ENCODE measurements around the gene TRMT10C.
A peak's percentile ranks its signal among the peaks of the same experiment; 100 is the strongest.
"Not testable (repeated sequence)": the region's sequence is repeated elsewhere in the genome, so short reads cannot be mapped to it uniquely, and the experiment has no call there.

Gene TRMT10C

DNA sequence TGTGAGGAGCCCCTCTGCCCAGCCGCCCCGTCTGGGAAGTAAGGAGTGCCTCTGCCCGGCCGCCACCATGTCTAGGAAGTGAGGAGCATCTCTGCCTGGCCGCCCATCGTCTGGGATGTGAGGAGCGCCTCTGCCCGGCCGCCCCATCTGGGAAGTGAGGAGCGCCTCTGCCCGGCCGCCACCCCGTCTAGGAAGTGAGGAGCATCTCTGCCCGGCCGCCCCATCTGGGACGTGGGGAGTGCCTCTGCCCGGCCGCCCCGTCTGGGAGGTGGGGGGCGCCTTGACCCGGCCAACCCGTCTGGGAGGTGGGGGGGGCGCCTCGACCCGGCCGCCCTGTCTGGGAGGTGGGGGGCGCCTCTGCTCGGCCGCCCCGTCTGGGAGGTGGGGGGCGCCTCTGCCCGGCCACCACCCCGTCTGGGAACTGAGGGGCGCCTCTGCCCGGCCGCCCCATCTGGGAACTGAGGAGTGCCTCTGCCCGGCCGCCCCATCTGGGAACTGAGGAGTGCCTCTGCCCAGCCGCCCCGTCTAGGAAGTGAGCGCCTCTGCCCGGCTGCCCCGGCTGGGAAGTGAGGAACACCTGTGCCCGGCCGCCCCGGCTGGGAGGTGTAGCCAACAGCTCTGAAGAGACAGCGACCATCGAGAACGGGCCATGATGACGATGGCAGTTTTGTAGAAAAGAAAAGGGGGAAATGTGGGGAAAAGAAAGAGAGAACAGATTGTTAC, 10.1 kb upstream of the TRMT10C start:
- not testable (repeated sequence) for H3K27ac ChIP-seq (ENCODE audit: low read length); H3K36me3 ChIP-seq (ENCODE audit: control insufficient read depth, low read depth, low read length); H3K9me3 ChIP-seq (ENCODE audit: control insufficient read depth, low read depth, low read length); H3K4me3 ChIP-seq (ENCODE audit: low read length); H3K27me3 ChIP-seq (ENCODE audit: control insufficient read depth, insufficient read depth, low read length); H3K9ac ChIP-seq (ENCODE audit: low read length)
- peaks cover 12% of the 10 kb centered on the region for H3K4me1 ChIP-seq (ENCODE audit: control insufficient read depth, low read depth, low read length)

DNA sequence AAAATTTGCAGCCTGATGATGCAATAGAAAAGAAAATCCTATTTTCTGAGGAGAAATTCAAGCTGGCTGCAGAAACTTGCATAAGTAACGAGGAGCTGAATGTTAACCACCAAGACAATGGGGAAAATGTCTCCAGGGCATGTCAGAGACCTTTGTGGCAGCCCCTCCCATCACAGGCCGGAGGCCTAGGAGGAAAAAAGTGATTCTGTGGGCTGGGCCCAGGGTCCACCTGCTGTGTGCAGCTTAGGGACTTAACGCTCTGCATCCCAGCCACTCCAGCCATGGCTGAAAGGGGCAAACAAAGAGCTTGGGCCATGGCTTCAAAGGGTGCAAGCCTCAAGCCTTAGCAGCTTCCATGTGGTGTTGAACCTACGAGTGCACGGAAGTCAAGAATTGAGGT, 8.3 kb upstream of the TRMT10C start:
- H3K9ac ChIP-seq (ENCODE audit: low read length); H3K27me3 ChIP-seq (ENCODE audit: control insufficient read depth, insufficient read depth, low read length); H3K36me3 ChIP-seq (ENCODE audit: control insufficient read depth, low read depth, low read length); H3K27ac ChIP-seq (ENCODE audit: low read length); H3K4me3 ChIP-seq (ENCODE audit: low read length); H3K9me3 ChIP-seq (ENCODE audit: control insufficient read depth, low read depth, low read length): not testable (repeated sequence)
- peaks cover 14% of the 10 kb centered on the region for H3K4me1 ChIP-seq (ENCODE audit: control insufficient read depth, low read depth, low read length)

DNA sequence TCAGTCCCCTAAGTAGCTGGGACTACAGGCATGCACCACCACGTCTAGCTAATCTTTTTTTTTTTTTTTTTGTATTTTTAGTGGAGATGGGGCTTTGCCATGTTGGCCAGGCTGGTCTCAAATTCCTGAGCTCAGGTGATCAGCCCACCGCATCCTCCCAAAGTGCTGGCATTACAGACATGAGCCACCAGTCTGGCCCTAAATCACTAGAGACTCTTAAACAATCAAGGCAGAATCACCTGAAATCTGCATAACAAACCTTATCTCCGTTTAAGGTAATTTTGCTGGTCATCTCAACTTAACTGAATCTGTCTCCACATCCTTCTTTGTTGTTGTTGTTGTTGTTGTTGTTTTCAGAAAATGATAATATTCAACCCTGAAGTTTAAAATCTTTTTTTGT, 5.6 kb upstream of the TRMT10C start:
- Histone ChIP-seq H3K9ac (ENCODE audit: low read length) (no peak overlapping the region), H3K27me3 (ENCODE audit: control insufficient read depth, insufficient read depth, low read length) (peaks cover 4% of the 10 kb centered on the region), H3K4me3 (ENCODE audit: low read length) (no peak overlapping the region), H3K36me3 (ENCODE audit: control insufficient read depth, low read depth, low read length) (no peaks in the 10 kb centered on the region), H3K9me3 (ENCODE audit: control insufficient read depth, low read depth, low read length) (no peaks in the 10 kb centered on the region), H3K4me1 (ENCODE audit: control insufficient read depth, low read depth, low read length) (peaks cover 9% of the 10 kb centered on the region), H3K27ac (ENCODE audit: low read length) (no peak overlapping the region)

DNA sequence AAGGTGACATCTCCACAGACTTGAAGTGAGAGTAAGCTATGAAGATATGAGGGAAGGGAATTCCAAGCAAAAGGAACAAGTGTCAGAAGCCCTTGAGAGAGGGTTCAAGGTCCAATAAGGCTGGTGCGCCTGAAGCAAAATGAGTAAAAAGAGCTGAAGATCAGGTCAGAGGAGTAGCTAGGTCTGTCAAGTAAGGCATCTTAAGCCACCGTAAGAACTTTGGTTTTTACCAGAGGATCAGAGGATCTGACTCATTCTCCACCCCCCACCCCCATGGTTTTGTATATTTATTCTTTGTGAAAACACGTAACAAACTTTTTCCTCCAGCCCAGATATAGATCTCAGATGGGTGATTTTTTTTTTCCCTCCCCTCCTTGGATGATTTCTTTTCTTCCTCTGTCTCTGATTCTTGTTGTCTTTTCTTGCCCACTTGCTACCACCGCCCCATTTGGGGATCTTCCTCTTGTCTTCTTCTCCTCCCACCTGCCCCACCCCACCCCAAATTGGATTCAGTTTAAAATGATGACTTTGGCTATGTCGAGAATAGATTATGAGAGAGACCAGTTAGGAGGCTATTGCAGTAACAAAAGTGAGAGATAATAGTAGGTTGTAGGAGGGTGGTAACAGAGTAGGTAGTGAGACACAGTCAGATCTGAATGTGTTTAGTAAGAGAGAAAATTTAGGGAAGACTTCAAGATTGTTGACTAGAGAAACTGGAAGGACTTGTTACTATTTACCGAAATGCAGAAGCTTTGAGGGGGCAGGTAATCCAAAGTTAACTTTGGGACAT, 6.1 kb downstream of the TRMT10C start:
- Histone ChIP-seq H3K9me3 (ENCODE audit: control insufficient read depth, low read depth, low read length) (no peaks in the 10 kb centered on the region), H3K27me3 (ENCODE audit: control insufficient read depth, insufficient read depth, low read length) (no peaks in the 10 kb centered on the region), H3K9ac (ENCODE audit: low read length) (no peak overlapping the region), H3K27ac (ENCODE audit: low read length) (no peak overlapping the region), H3K36me3 (ENCODE audit: control insufficient read depth, low read depth, low read length) (peaks cover 29% of the 10 kb centered on the region), H3K4me1 (ENCODE audit: control insufficient read depth, low read depth, low read length) (peaks cover 4% of the 10 kb centered on the region), H3K4me3 (ENCODE audit: low read length) (no peak overlapping the region)

DNA sequence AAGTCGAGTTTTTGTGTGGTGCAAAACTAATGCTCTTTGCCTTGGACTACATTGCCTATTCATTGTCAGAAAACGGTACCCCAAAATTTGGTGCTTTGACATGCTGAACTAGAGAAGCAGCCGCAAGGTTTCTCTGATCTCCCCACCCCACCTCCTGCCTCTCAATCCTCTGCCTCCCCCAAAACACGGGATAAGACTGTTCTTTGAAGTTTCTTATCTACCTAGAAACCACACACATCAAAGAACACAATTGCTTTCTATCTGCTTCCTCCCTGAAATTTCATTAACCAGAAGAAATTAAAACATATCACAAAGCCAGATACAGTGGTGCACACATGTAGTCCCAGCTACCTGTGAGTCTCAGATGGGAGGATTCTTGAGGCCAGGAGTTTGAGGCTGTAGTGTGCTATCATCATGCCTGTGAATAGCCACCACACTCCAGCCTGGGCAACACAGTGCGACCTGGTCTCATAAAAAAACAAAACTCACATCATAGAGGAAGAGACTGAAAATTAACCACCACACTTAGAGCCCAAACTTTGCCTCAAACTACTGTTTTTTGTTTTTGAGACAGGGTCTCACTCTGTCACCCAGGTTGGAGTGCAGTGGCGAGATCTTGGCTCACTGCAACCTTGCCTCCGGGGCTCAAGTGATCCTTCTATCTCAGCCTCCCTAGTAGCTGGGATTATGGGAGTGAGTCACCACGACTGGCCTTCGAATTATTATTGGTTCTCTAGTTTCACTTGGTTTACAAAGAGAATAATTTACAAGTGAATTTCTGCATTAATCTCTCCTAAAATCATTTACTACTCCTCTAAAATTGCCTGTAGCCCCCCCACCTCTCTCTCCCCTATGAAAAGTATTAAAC, 9.6 kb downstream of the TRMT10C start:
- Histone ChIP-seq H3K27ac (ENCODE audit: low read length) (no peak overlapping the region), H3K36me3 (ENCODE audit: control insufficient read depth, low read depth, low read length) (peaks cover 10% of the 10 kb centered on the region)

DNA sequence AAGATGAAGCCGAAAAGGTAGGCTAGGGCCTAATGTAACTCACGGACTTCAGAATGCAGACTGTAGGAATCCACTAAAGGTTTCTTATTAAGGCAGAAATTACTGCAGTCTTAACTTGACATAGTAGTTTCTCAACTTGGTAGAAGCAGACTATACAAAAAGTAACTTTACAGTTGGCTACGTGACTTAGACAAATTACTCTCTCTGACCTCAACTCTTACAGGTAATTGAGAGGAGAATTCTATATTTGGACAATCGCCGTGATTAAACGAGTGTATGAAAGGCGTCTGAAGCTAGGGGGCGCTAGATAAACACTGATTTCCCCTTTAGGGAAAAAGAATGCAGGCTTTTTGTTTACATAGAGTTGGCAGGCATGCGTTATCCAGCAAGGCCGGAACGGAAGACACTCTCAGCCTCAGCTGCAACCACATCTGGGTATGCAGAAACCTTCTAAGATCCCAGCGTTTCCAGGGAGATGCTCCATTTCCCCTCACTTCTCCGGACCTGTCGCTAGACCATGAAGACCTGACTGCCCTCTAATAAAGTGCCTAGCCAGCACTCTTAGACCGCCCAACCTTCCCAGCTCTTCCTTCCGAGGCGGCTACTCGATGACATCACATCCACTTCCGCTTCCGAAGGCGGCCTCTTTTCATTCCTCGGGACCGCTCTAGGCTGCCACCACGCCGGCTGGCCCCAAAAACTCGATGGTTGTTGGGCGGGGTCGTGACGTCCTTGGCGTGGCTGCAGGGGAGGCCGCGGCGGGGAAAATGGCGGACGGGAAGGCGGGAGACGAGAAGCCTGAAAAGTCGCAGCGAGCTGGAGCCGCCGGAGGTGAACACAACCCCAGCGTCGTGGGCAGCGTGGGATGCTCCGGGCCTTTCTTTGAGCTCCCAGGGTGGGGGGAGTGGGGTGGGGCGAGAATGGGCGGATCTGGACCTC, 12.1 kb downstream of the TRMT10C start, which contains the start of gene PCNP:
PCNP (plus strand) TSS at position 732 of the 939 bp plus-strand sequence; CDS start at position 768, 36 bp downstream.
- Histone ChIP-seq H3K9me3 (ENCODE audit: control insufficient read depth, low read depth, low read length) (no peaks in the 10 kb centered on the region), H3K9ac (ENCODE audit: low read length) (peak within 1 kb of the TSS; percentile 98), H3K4me1 (ENCODE audit: control insufficient read depth, low read depth, low read length) (peaks cover 12% of the 10 kb centered on the region), H3K27me3 (ENCODE audit: control insufficient read depth, insufficient read depth, low read length) (no peaks in the 10 kb centered on the region), H3K4me3 (ENCODE audit: low read length) (peak within 1 kb of the TSS; percentile 92), H3K27ac (ENCODE audit: low read length) (peak within 1 kb of the TSS; percentile 76), H3K36me3 (ENCODE audit: control insufficient read depth, low read depth, low read length) (peaks cover 7% of the 10 kb centered on the region)

More for the DNA sequence above, 9.6 kb downstream of the TRMT10C start:
- Histone ChIP-seq H3K9ac (ENCODE audit: low read length) (no peak overlapping the region), H3K4me1 (ENCODE audit: control insufficient read depth, low read depth, low read length) (peaks cover 12% of the 10 kb centered on the region), H3K9me3 (ENCODE audit: control insufficient read depth, low read depth, low read length) (no peaks in the 10 kb centered on the region), H3K4me3 (ENCODE audit: low read length) (no peak overlapping the region), H3K27me3 (ENCODE audit: control insufficient read depth, insufficient read depth, low read length) (no peaks in the 10 kb centered on the region)

DNA sequence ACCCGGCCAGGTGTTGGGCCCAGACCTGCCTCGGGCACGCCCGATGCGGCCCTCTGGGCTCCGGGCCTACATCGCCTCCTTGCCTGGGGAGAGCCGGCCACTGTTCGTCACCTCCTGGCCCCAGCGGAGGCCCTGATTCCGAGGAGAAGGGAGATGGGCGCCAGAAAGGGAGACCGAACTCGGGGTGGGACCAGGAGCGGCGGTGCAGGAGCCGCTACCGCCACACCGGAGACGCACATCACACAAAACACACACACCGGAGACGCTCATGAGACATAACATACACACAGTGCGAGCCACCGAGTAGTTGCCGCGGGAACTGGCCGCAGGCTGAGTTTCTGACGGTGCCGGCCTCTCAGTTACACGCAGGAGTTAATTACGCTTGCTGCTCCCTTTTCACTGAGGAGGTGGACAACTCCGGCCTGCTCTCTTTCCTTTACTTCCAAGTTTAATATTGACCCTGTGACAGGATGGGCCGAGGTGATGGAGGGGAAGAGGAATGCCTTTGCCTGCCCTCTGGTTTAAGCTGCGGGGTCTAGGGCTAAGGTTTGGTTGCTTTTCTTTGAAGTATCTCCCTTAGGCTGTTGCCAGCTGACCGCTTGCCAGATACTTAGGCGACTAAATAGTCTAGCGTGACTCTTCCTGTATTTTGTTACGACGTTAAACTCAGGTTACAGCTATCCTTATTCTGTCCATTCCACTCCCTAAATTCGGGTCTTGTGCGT, 12.9 kb downstream of the TRMT10C start:
- Histone ChIP-seq H3K27me3 (ENCODE audit: control insufficient read depth, insufficient read depth, low read length) (no peaks in the 10 kb centered on the region), H3K9ac (ENCODE audit: low read length) (peak overlapping the region; percentile 98), H3K9me3 (ENCODE audit: control insufficient read depth, low read depth, low read length) (no peaks in the 10 kb centered on the region), H3K36me3 (ENCODE audit: control insufficient read depth, low read depth, low read length) (peaks cover 12% of the 10 kb centered on the region), H3K4me1 (ENCODE audit: control insufficient read depth, low read depth, low read length) (peaks cover 12% of the 10 kb centered on the region), H3K27ac (ENCODE audit: low read length) (peak overlapping the region; percentile 76), H3K4me3 (ENCODE audit: low read length) (peak overlapping the region; percentile 92)

DNA sequence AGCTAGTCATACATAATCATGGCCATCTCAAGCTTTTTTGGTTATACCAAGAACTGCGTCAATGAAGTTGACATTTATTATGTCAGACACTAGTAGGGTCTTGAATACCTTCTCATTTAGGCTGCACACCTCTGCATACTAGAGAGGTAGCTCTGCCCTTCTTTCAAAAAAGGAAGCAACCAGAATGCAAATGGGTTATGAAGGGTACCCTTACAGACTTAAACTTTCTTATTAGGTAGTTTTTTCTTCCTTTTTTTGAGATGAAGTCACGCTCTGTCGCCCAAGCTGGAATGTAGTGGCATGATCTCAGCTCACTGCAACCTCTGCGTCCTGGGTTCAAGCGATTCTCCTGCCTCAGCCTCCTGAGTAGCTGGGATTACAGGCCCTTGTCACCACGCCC, 15.6 kb downstream of the TRMT10C start:
- Histone ChIP-seq H3K9ac (ENCODE audit: low read length) (no peak overlapping the region), H3K36me3 (ENCODE audit: control insufficient read depth, low read depth, low read length) (peaks cover 20% of the 10 kb centered on the region), H3K4me1 (ENCODE audit: control insufficient read depth, low read depth, low read length) (peaks cover 12% of the 10 kb centered on the region), H3K9me3 (ENCODE audit: control insufficient read depth, low read depth, low read length) (no peaks in the 10 kb centered on the region), H3K27me3 (ENCODE audit: control insufficient read depth, insufficient read depth, low read length) (no peaks in the 10 kb centered on the region), H3K4me3 (ENCODE audit: low read length) (no peak overlapping the region), H3K27ac (ENCODE audit: low read length) (no peak overlapping the region)

DNA sequence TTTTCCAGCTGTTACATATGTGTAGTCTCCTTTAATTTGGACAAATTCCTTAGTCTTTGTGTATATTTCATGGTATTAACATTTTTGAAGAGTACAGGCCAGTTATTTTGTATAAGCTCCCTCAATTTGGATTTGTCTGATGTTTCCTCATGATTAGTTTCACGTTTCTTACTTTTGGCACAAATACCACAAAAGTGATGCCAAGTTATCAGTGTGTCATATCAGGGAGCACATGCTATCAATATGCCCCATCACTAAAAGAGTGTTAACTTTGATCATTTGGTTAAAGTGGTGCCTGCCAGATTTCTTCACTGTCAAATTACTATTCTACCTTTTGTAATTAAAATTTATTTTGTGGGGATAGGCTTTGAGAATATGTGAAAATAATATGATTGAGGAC, 26.9 kb downstream of the TRMT10C start:
- Histone ChIP-seq H3K9ac (ENCODE audit: low read length) (no peak overlapping the region), H3K27ac (ENCODE audit: low read length) (no peak overlapping the region), H3K4me1 (ENCODE audit: control insufficient read depth, low read depth, low read length) (no peaks in the 10 kb centered on the region), H3K36me3 (ENCODE audit: control insufficient read depth, low read depth, low read length) (peaks cover 63% of the 10 kb centered on the region), H3K9me3 (ENCODE audit: control insufficient read depth, low read depth, low read length) (no peaks in the 10 kb centered on the region), H3K27me3 (ENCODE audit: control insufficient read depth, insufficient read depth, low read length) (no peaks in the 10 kb centered on the region), H3K4me3 (ENCODE audit: low read length) (no peak overlapping the region)

DNA sequence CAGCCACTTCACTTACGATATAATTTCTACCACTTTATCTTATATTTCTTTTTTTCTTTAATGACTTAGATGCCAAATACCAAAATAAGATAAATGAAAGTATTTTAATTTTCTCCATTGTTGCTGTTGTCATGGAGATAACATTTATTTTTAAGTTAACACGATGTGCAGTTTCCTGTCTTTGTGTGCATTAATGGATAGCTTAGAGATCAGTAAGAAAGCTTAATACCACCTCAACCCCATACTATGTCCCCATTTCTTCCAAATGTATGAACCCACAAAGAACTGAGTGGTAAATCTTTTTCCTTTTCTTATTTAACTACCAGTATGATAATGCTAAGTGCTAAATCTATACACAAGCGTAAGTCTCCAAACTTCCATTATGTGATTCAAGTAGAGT, 29.4 kb downstream of the TRMT10C start:
- H3K27me3 ChIP-seq (ENCODE audit: control insufficient read depth, insufficient read depth, low read length), result no peaks in the 10 kb centered on the region
- no peaks in the 10 kb centered on the region for H3K9me3 ChIP-seq (ENCODE audit: control insufficient read depth, low read depth, low read length)
- H3K36me3 ChIP-seq (ENCODE audit: control insufficient read depth, low read depth, low read length), result peaks cover 60% of the 10 kb centered on the region
- no peak overlapping the region for H3K9ac ChIP-seq (ENCODE audit: low read length)
- no peak overlapping the region for H3K4me3 ChIP-seq (ENCODE audit: low read length)
- no peak overlapping the region for H3K27ac ChIP-seq (ENCODE audit: low read length)
- no peaks in the 10 kb centered on the region for H3K4me1 ChIP-seq (ENCODE audit: control insufficient read depth, low read depth, low read length)
